Activated CD4-positive, alpha-beta T cell treated with anti-CD3 and anti-CD28 coated beads, Interleukin-2, amount 50 U/mL, for 24 hours (primary cell): Measurements from ENCODE around the gene CARD19.

Source experiments
- DNase-seq, 2 donors: peaks; one replicate each; pipeline ENCODE4 v3.0.0-alpha.2; 2020; ENCODE audit warnings: low read depth in 1 of 2, low spot score in 1 of 2

Gene CARD19

DNA sequence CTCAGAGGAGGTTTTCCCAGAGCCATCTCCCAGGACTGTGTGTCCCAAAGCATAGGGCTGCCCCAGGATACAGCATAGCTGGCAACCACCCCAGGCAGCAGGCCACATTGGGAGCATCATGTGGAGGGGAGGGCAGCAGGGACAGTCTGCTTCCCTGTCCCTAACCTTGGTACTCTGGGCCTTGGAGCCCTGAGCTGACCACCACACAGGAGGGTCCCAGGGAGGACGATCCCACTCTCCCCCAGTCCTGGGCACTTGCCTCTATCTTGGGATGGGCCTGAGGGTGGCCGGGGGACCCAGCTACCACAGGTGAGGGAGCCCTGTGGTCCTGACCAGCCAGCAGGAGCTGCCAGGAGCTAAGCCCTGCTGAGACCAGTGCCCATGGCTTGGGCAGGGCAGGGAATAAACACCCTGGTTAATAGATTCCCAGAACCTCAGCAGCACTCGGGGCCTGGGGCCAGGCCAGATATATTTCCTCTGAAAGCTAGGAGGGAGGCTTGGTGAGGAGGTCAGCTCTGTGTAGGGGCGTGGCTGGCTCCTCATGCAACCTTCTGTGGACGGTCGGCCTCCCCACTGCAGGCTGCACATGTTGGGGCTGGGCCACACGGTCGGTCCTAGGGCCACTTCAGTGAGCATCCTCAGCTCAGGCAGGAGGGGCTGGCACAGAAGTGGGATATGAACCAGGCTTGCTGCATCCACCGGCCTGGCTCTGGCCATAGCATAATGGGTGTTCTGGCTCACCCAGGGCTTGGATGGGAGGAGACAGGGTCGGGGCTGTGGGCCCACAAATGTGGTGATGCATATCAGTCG is 33.9 kb downstream of the CARD19 start:
- no peak for DNase-seq

DNA sequence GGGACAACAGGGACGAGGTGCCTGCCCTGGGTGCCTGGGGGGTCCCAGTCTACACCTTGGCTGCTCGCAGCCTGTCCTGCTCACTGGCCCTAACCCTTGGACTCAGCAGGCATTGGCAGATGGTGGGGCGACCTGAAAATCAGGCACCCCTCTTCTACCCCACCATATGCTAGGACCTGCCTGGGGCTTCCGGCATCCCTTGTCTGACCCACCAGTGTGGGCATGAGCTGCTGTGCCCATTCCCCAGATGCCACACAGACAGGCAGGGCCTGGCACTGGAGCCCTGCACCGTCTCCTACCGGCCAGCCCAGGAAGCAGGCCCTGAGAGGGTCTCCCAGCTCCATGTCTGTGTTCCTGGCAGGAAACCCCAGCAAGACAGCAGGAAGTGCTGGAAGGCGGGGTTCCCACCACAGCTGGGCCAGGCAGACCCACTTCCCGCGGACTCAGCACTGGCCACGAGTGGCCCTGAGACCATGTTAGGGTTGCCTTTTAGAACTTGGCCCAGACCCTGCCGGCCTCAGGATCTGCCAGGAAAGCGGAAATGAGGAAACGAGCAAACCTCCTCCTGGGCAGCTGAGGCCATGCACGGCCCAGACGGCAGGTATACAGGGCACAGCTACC is 35.0 kb downstream of the CARD19 start:
- no peak for DNase-seq

GRCh38 chr9:93131599-93132286 is 35.7 kb downstream of the CARD19 start:
- DNase-seq: no peak

GRCh38 chr9:93132287-93132927 is 36.4 kb downstream of the CARD19 start:
- DNase-seq: no peak

- no peak for DNase-seq
Measured at GRCh38 chr9:93132946-93133680, 37.1 kb downstream of the CARD19 start.

DNA sequence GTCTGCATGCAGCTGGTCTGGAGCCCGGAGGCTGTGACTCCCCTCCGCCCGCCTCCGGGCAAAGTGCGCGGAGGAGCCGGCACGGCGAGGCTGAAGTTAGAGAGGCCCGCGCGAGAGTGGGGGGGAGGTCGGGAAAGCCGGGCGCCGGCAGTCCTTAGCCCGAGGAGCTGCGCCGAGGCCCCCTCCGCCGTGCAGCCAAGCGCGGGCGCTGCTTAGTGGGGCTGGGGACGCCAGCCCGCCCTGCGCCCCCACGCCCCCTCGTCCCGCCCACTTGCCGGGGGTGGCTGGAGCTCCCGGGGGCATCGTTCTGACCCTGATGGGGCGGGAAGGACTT is 37.6 kb downstream of the CARD19 start:
- DNase-seq: no peak

DNA sequence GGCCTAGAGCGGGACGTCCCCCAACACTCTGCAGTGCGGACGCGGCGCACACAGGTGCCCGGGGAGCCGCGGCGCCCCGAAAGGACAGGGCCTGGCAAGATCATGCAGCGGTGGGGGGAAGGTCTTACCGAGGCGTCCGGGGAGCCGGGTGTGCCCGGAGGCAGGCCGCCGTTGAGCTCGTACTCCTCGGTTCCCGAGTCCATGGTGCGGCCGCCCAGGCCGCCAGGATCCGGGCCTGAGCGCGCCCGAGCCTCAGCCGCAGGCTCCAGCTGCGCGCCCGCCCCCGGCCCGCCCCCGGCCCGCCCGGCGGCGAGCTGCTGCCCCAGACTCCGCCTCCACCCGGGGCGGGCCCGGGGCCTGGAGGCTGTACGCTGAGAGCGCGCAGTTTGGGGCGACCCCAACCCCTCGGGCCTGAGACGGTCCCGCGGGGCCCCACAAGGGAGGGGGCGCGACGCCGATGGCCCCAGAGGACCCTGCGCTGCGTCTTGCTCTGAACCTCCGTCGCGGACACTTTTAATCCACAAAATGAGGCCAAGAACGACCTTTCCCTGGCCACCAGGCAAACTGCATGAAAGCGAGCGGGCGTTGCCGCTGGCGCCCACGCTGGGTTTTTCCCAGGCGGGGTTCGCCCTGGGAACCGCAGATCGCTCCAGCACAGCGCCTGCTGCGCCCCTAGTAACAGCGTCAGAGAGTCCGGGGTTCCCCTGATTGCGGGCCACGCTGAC is 38.2 kb downstream of the CARD19 start, which contains the start of gene NINJ1:
Gene NINJ1, minus strand, starts transcription at position 237 of the 725 bp plus-strand sequence. Its CDS starts 34 bp downstream, at position 203.
- DNase-seq: peak; percentile 79 to 82

- no peak for DNase-seq
Measured at GRCh38 chr9:93134740-93135444, 38.9 kb downstream of the CARD19 start.

GRCh38 chr9:93136011-93136440 is 40.0 kb downstream of the CARD19 start:
- no peak for DNase-seq

DNA sequence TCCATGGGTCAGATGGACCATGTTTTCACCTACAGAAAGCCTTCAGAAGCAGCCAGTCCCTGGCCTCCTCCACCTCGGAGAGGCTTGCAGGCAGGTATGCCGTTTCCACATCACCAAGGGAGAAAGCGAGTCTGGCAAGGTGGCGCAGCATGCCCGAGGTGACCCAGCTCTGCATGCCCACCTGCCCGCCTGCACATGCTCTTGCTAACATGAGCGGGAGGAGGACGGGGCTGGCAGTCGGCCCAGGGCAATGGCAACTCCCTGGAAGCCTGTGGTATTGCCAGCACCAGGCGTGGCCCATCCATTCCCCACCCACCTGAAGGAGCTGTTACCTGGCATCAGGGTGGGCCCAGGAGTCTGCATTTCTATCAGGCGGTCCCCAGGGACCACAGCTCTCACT is 41.3 kb downstream of the CARD19 start:
- DNase-seq: no peak

- no peak for DNase-seq
Measured at GRCh38 chr9:93138171-93138764, 42.3 kb downstream of the CARD19 start.

GRCh38 chr9:93139365-93140182 is 43.6 kb downstream of the CARD19 start:
- no peak for DNase-seq

DNA sequence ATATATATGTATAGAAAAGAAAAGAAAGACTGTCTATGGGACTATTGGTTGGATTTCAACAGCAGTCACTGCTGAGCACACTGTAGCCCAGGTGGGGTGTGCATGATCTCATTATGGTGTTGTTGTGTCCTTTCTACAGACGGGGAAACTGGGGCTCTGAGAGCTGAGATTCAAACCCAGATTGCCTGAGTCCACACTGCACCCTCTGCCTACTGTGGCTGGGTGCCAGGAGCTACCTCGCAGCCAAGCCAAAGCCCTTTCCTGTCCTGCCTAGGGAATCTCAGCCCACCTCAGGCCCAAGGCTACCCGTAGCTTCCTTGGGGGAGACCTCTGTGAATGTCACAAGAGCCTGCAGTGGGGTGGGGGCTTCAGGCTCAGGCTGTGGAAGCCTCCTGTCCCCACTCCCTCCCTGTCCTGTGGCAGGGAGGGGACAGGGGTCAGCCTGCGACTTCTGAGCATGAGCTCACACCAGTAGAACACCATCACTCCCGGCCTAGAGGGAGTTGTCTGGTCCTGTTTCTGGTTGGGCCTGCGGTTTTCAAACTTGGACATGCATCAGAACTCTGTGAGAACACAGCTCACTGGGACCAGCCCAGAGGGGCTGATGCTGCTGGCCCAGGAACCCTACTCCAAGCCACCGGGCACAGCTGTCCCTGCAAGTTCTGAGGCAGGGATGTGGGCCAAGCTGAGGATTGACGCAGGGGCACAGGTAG is 45.9 kb downstream of the CARD19 start:
- DNase-seq: no peak

- DNase-seq: no peak
Measured at GRCh38 chr9:93143830-93144530, 48.0 kb downstream of the CARD19 start.

DNA sequence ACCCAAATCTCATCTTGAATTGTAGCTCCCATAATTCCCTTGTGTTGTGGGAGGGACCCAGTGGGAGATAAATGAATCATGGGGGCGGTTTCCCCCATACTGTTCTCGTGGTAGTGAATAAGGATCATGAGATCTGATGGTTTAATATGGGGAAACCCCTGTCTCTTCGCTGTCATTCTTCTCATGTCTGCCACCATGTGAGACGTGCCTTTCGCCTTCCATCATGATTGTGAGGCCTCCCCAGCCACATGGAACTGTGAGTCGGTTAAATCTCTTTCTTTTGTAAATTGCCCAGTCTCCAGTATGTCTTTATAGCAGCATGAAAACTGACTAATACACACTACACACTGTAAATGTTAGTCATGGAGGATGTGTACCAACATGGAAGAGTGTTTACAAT is 50.7 kb downstream of the CARD19 start:
- peak in 1 of 2 donors; percentile 49 for DNase-seq

- DNase-seq: no peak
Measured at GRCh38 chr9:93147632-93148031, 51.6 kb downstream of the CARD19 start.

DNA sequence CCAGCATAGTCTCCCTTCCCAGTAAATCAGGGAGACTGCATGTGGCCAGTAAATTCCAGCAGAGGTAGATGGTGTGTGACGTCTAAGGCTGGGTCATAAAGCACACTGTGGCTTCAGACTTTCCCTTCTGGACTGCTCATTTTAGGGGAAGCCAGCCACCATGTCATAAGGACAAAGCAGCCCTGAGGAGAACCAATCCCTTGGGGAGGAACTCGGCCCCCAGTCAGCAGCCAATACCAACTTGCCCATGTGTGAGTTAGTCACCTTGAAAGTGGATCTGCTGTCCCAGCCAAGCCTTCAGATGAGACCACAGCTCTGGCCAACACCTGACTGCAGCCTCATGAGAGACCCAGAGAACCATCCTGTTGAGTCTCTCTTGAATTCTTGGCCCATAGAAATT is 52.7 kb downstream of the CARD19 start:
- no peak for DNase-seq
